Loucy (cell line): ENCODE data around the gene NDUFB10.

ENCODE experiments used
- H2AFZ ChIP-seq: fragments of 200-600 bp; sonication (generic); 2 replicates; pipeline ENCODE4 v1.6.0; 2016; ENCODE audit warnings: antibody characterized with exemption, mild to moderate bottlenecking, low read length, moderate library complexity
- H3F3A ChIP-seq: fragments of 200-600 bp; 2 replicates; pipeline ENCODE4 v1.6.0; 2016; ENCODE audit warnings: antibody characterized with exemption, low read depth, mild to moderate bottlenecking
- H3K27me3 ChIP-seq: fragments of 200-600 bp; sonication (generic); 2 replicates; pipeline ENCODE4 v1.6.1; 2014; ENCODE audit warnings: low read length, mild to moderate bottlenecking; ENCODE audit not compliant: insufficient read depth, poor library complexity, severe bottlenecking
- H3K36me3 ChIP-seq: fragments of 200-600 bp; sonication (generic); 2 replicates; pipeline ENCODE4 v1.6.1; 2016; ENCODE audit warnings: low read length; ENCODE audit not compliant: insufficient read depth
- H3K4me1 ChIP-seq: fragments of 200-600 bp; sonication (generic); 2 replicates; pipeline ENCODE4 v1.5.1; 2014; ENCODE audit warnings: low read length, mild to moderate bottlenecking; ENCODE audit not compliant: insufficient read depth, poor library complexity, severe bottlenecking
- H3K4me2 ChIP-seq: fragments of 200-600 bp; sonication (generic); 2 replicates; pipeline ENCODE4 v1.6.0; 2014; ENCODE audit warnings: antibody characterized with exemption, low read length, low read depth, mild to moderate bottlenecking; ENCODE audit not compliant: poor library complexity, severe bottlenecking
- H3K4me3 ChIP-seq: fragments of 200-600 bp; sonication (generic); 2 replicates; pipeline ENCODE4 v1.5.1; 2014; ENCODE audit warnings: low read length, mild to moderate bottlenecking, mixed read lengths; ENCODE audit not compliant: poor library complexity, severe bottlenecking
- H3K79me2 ChIP-seq: fragments of 200-600 bp; sonication (generic); 2 replicates; pipeline ENCODE4 v1.6.1; 2014; ENCODE audit warnings: low read length; ENCODE audit not compliant: insufficient read depth
- H3K9ac ChIP-seq: fragments of 200-600 bp; sonication (generic); 2 replicates; pipeline ENCODE4 v1.6.0; 2014; ENCODE audit warnings: mild to moderate bottlenecking, low read depth, low read length, moderate library complexity; ENCODE audit not compliant: poor library complexity, severe bottlenecking
- H3K9me2 ChIP-seq: fragments of 200-600 bp; sonication (generic); replicated peaks from 2 replicates; pipeline ENCODE4 v1.6.1; 2016; ENCODE audit warnings: low read depth, low read length, mixed read lengths
- H3K9me3 ChIP-seq: fragments of 200-600 bp; sonication (generic); 2 replicates; pipeline ENCODE4 v1.6.1; 2014; ENCODE audit warnings: mild to moderate bottlenecking, antibody characterized with exemption, low read length, low read depth; ENCODE audit not compliant: insufficient read depth
- H4K20me1 ChIP-seq: fragments of 200-600 bp; sonication (generic); 2 replicates; pipeline ENCODE4 v1.6.0; 2014; ENCODE audit warnings: antibody characterized with exemption, low read length, mild to moderate bottlenecking; ENCODE audit not compliant: insufficient read depth, poor library complexity, severe bottlenecking
- EZH2phosphoT487 ChIP-seq: fragments of 200-600 bp; IDR thresholded peaks from 2 replicates; pipeline ENCODE4 v1.6.1; 2018; ENCODE audit warnings: antibody characterized with exemption, mild to moderate bottlenecking, moderate library complexity, borderline replicate concordance
- TF ChIP-seq, protein P1 (sequence below): fragments of 200-600 bp; sonication (generic); conservative IDR thresholded peaks from 2 replicates; pipeline ENCODE4 v1.5.1; 2014; ENCODE audit warnings: mild to moderate bottlenecking, antibody characterized with exemption, low read length

The NDUFB10 gene

GRCh38 chr16:2009791-2010510 is 50.6 kb downstream of the NDUFB10 start, which contains the start of gene ZNF598:
Gene ZNF598 (minus strand): TSS chr16:2009821.
- TF ChIP-seq EZH2phosphoT487, result no peak
- TF ChIP-seq, protein P1, sequence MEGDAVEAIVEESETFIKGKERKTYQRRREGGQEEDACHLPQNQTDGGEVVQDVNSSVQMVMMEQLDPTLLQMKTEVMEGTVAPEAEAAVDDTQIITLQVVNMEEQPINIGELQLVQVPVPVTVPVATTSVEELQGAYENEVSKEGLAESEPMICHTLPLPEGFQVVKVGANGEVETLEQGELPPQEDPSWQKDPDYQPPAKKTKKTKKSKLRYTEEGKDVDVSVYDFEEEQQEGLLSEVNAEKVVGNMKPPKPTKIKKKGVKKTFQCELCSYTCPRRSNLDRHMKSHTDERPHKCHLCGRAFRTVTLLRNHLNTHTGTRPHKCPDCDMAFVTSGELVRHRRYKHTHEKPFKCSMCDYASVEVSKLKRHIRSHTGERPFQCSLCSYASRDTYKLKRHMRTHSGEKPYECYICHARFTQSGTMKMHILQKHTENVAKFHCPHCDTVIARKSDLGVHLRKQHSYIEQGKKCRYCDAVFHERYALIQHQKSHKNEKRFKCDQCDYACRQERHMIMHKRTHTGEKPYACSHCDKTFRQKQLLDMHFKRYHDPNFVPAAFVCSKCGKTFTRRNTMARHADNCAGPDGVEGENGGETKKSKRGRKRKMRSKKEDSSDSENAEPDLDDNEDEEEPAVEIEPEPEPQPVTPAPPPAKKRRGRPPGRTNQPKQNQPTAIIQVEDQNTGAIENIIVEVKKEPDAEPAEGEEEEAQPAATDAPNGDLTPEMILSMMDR, result no peak
- no peaks in the 10 kb centered on the region for H3F3A ChIP-seq
- peaks cover 10% of the 10 kb centered on the region for H3K4me1 ChIP-seq
- no peaks in the 10 kb centered on the region for H3K9me3 ChIP-seq
- H3K9me2 ChIP-seq, result no peaks in the 10 kb centered on the region
- H4K20me1 ChIP-seq, result peaks cover 17% of the 10 kb centered on the region
- H3K4me2 ChIP-seq, result peak within 1 kb of the TSS; percentile 95
- no peaks in the 10 kb centered on the region for H3K36me3 ChIP-seq
- peak within 1 kb of the TSS; percentile 96 for H3K4me3 ChIP-seq
- peak within 1 kb of the TSS; percentile 99 for H2AFZ ChIP-seq
- peak within 1 kb of the TSS; percentile 87 for H3K9ac ChIP-seq
- H3K79me2 ChIP-seq, result peaks cover 44% of the 10 kb centered on the region
- H3K27me3 ChIP-seq, result no peaks in the 10 kb centered on the region
